NOMO-1 treated with DMSO at 0.1 percent for 48 hours (cell line): ENCODE data around the gene ZNRF3.
A peak's percentile ranks its signal among the peaks of the same experiment; 100 is the strongest.
"Not testable (repeated sequence)": the region's sequence is repeated elsewhere in the genome, so short reads cannot be mapped to it uniquely, and the experiment has no call there.

Experiments
- DNase-seq: peaks from one replicate; lab custom pipeline; 2025; ENCODE audit not compliant: unreplicated experiment; lab: John Stamatoyannopoulos, UW

ZNRF3 gene

GRCh38 chr22:29030016-29030617 is 146.7 kb downstream of the ZNRF3 start:
- no peak for DNase-seq

- no peak for DNase-seq
Observed at GRCh38 chr22:29030618-29031226, 147.3 kb downstream of the ZNRF3 start.

DNA sequence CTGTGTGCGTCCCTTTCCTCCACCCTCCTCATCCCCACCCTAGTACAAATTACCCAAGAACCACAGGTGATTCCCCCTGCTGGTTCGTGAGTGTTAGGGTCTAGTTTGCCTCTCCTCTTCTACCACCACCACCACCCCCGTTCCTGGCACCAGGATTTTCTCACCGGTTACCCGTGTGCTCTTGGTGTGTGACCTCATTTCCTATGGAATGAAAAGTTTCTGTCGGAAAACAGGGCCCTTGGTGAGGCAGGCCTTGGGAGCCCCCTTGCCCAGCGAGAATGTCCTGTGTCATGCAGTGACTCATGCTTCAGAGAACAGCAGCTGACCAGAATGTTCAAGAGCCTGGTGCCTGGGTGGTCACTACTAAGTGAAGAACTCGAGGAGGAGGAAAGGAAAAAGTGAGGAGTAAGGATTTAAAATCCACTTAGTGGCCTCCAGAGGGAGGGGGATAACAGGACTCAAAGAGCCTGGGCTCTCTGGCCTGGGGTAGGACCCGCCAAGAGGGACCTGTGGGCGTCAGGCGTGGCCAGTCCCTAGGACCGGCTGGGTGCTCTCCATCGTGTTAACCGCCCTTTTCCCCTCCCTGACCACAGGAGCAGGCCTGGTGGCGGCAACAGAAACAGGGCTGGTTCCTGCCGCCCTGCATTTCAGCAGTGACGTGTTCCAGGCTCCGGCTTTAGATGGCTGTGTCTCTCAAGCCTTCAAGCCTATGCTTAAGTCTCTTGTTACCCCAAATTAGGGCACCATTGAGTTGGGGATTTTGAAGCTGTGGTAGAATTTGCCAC is 148.0 kb downstream of the ZNRF3 start:
- DNase-seq: no peak

GRCh38 chr22:29032014-29032475 is 148.7 kb downstream of the ZNRF3 start:
- DNase-seq: no peak

- DNase-seq: no peak
Observed at GRCh38 chr22:29032584-29032983, 149.2 kb downstream of the ZNRF3 start.

- no peak for DNase-seq
Observed at GRCh38 chr22:29037340-29037932, 154.1 kb downstream of the ZNRF3 start.

DNA sequence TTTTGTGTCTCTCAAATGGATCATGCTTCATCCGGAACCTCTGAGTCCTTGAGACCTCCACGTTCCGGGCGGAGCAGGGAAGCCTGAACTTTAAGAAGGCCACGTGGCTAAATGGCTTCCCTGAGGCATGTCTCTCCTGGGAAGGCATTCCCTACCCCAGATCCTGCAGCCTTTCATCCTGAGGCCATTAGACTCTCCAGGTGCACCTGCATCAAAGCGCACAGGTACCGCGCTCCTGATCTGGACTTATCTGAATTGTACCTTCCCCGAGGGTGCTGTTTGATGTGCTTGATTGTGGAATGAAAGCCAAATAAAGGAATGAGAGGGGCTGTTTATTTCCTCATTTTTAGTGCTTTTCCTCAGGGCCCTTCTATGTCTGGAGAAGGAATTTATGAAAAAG is 155.8 kb downstream of the ZNRF3 start:
- DNase-seq: no peak

DNA sequence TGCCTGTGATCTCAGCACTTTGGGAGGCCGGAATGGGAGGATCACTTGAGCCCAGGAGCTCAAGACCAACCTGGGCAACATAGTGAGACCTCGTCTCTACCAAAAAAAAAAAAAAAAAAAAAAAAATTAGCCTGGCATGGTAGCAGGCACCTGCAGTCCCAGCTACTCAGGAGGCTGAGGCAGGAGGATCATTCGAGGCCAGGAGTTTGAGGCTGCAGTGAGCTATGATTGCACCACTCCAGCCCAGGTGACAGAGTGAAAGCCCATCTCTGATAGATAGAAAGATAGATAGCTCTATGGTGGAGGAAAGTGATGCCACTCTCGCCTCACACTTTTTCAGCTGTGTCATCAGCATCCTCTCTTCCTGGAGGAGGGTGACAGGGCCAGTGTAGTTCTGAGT is 156.3 kb downstream of the ZNRF3 start:
- not testable (repeated sequence) for DNase-seq

DNA sequence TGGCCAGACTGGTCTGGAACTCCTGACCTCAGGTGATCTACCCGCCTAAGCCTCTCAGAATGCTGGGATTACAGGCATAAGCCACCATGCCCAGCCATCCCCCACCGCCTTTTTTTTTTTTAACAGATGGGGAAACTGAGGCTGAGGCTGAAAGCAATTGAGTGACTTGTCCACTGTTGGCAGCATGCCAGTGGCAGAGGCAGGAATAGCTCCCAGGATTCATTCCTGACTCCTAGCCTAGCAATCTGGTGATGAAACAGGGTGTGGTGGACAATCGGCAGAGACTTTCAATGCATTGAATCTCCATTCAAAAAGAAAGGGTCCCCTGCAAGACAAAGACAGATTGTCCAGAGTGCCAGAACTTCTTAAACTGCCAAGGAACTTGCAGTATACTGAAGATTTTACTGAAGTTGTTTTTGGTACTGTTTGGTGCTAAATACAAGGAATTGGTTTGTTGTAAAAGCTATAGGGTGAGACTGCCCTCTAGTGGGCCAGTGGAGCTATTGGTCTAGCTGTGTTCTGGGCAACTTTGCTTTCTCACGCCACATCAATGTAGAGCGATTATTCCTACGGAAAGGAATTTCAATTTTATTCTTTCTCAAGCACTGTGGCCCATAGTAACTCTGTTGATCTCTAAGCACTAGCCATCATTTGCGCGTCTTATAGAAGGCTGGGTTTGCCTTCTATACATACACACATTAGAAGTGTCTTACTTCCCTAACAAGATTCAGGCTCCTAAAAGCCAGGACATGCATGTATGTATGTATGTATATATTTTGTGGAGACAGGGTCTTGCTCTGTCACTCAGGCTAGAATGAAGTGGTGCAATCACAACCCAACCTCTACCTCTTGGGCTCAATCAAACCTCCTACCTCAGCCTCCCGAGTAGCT is 157.3 kb downstream of the ZNRF3 start:
- DNase-seq: peak; percentile 75

- no peak for DNase-seq
Observed at GRCh38 chr22:29041408-29041807, 158.0 kb downstream of the ZNRF3 start.

- DNase-seq: no peak
Observed at GRCh38 chr22:29043906-29044575, 160.7 kb downstream of the ZNRF3 start.

GRCh38 chr22:29044657-29045176 is 161.3 kb downstream of the ZNRF3 start:
- DNase-seq: no peak

DNA sequence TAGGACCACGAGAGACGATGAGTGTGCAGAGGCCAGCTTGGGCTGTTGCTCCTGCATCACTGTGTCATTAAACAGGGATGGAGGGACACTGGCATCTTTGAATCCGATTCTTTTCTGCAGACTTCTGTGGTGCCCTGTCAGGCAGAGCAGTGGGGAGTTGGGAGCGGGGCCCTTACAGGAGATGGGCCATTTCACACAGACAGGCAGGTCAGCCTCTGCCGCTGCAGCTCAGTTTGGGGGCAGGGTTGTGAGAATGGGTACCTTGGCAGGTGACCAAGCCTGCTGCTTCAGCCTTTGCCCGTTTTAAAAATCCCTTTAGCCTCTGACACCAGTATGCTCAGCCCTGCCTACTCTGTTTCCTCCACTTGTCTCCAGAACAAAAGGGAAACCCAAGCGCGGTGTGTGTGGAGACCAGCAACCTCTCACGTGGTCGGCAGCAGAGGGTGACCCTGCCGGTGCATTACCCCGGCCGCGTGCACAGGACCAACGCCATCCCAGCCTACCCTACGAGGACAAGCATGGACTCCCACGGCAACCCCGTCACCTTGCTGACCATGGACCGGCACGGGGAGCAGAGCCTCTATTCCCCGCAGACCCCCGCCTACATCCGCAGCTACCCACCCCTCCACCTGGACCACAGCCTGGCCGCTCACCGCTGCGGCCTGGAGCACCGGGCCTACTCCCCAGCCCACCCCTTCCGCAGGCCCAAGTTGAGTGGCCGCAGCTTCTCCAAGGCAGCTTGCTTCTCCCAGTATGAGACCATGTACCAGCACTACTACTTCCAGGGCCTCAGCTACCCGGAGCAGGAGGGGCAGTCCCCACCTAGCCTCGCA is 165.7 kb downstream of the ZNRF3 start:
- no peak for DNase-seq

DNA sequence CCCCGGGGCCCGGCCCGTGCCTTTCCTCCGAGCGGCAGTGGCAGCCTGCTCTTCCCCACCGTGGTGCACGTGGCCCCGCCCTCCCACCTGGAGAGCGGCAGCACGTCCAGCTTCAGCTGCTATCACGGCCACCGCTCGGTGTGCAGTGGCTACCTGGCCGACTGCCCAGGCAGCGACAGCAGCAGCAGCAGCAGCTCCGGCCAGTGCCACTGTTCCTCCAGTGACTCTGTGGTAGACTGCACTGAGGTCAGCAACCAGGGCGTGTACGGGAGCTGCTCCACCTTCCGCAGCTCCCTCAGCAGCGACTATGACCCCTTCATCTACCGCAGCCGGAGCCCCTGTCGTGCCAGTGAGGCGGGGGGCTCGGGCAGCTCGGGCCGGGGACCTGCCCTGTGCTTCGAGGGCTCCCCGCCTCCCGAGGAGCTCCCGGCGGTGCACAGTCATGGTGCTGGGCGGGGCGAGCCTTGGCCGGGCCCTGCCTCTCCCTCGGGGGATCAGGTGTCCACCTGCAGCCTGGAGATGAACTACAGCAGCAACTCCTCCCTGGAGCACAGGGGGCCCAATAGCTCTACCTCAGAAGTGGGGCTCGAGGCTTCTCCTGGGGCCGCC is 166.4 kb downstream of the ZNRF3 start:
- no peak for DNase-seq

- DNase-seq: no peak
Observed at GRCh38 chr22:29050457-29050856, 167.1 kb downstream of the ZNRF3 start.

GRCh38 chr22:29053048-29053702 is 169.8 kb downstream of the ZNRF3 start:
- no peak for DNase-seq

DNA sequence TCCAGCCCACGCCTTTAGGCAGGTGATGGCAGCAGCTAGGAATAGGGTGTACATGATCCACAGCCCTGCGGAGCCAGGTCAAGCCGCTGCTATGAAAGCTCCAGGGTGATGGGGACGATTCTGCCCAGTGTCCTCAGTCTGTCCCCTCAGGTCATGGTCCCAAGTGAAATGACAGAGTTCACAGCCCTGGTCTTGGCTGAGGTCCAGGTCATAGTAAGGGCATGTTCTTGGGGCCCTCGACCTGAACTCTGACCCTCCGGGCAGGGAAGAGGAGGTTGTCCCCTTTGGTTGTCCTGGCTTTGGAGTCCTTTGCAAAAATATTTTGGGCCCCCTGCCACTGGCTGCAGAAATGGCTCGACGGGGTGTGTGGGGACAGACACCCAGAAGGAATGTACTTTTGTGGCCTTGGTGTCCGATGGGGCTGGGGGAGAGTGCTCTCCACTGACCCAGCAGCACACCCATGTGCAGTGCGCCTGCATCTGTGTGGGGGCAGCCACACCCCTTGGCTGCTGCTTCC is 170.9 kb downstream of the ZNRF3 start:
- DNase-seq: no peak
